Activated CD8-positive, alpha-beta memory T cell treated with anti-CD3 and anti-CD28 coated beads, Interleukin-2, amount 10 ng/mL, durations not matched to agents 7 days and 5 days (primary cell): ENCODE results near the gene IRF4. TPM values are rescaled to one million over a fixed set of nuclear protein-coding genes. Genes with fewer than 3 reads are reported as not detected.
"Not testable (repeated sequence)": the region's sequence is repeated elsewhere in the genome, so short reads cannot be mapped to it uniquely, and the experiment has no call there.

Experiments
- ATAC-seq: fragments of 150-1000 bp; cut with Tn5 transposase; one replicate; pipeline ENCODE4 v1.10.0; 2021; ENCODE audit warnings: moderate library complexity
- CTCF ChIA-PET: fragments of 350-600 bp; sonication (Branson Sonifier 250); formaldehyde crosslinking; loops from one replicate; lab custom pipeline; 2021; ENCODE audit warnings: antibody characterized with exemption; lab: Charles Lee
- DNase-seq: peaks from one replicate; pipeline ENCODE4 v3.0.0-alpha.2; 2020
- H3K27ac Mint-ChIP-seq: one replicate; pipeline ENCODE4 v1.8.0; 2021; ENCODE audit warnings: mild to moderate bottlenecking, mixed read lengths
- H3K27me3 Mint-ChIP-seq: one replicate; pipeline ENCODE4 v1.8.0; 2021; ENCODE audit warnings: mixed read lengths
- H3K36me3 Mint-ChIP-seq: one replicate; pipeline ENCODE4 v1.8.0; 2021; ENCODE audit warnings: mild to moderate bottlenecking, mixed read lengths
- H3K4me1 Mint-ChIP-seq: one replicate; pipeline ENCODE4 v1.8.0; 2021; ENCODE audit warnings: mixed read lengths
- H3K4me3 Mint-ChIP-seq: one replicate; pipeline ENCODE4 v1.8.0; 2021; ENCODE audit warnings: mild to moderate bottlenecking, moderate library complexity, mixed read lengths
- H3K9me3 Mint-ChIP-seq: one replicate; pipeline ENCODE4 v1.8.0; 2022; ENCODE audit warnings: low read depth, mixed read lengths
- total RNA-seq, 2 experiments: library from RNA; stranded (reverse); gene quantifications; one replicate each; pipeline ENCODE4 v1.2.3, GENCODE V29; 2021

IRF4 gene
- total RNA-seq, 2 experiments from 2014 or later: 184 to 254 TPM

DNA sequence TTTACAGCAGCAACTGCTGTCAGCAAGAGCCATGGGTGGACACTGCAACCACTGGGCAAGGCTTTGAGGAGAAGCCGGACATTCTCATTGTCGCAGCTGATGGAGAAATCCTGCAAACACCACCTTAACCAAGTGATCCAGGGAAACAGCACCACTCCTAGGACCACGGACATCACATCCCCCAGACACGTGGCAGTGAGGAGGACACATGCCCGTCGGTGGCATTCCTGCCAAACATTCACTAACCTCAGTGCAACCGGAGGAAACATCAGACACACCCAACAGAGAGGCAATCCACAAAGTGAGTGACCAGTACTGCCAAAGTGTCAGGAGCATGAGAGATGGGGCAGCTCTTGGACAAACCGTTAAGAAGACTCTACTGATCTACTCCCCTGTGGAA lies 16.6 kb upstream of the IRF4 start:
- Mint-ChIP-seq H3K36me3 (peaks cover 2% of the 10 kb centered on the region), H3K4me3 (no peak overlapping the region), H3K9me3 (no peaks in the 10 kb centered on the region), H3K27ac (no peak overlapping the region), H3K27me3 (peaks cover 37% of the 10 kb centered on the region), H3K4me1 (peaks cover 26% of the 10 kb centered on the region)
- DNase-seq: no peak
- no peak for ATAC-seq
- CTCF ChIA-PET: no interaction called here

- Mint-ChIP-seq H3K9me3 (no peaks in the 10 kb centered on the region), H3K27me3 (peaks cover 33% of the 10 kb centered on the region), H3K4me3 (no peak overlapping the region), H3K27ac (no peak overlapping the region), H3K36me3 (no peaks in the 10 kb centered on the region), H3K4me1 (peaks cover 31% of the 10 kb centered on the region)
- ATAC-seq (no peak), DNase-seq (no peak)
- CTCF ChIA-PET: interaction anchor here (1.1 kb wide), 1 partner anchor 188 kb away, joined by 3 read pairs; no protein-coding TSS in a partner anchor
These were observed 14.5 kb upstream of the IRF4 start for GRCh38 chr6:376827-377640.

GRCh38 chr6:377641-378020 lies 13.9 kb upstream of the IRF4 start:
- CTCF ChIA-PET, H3K9me3 Mint-ChIP-seq, H3K27ac Mint-ChIP-seq, DNase-seq, H3K36me3 Mint-ChIP-seq, ATAC-seq, H3K4me3 Mint-ChIP-seq: not testable (repeated sequence)
- peaks cover 30% of the 10 kb centered on the region for H3K27me3 Mint-ChIP-seq
- peaks cover 31% of the 10 kb centered on the region for H3K4me1 Mint-ChIP-seq

GRCh38 chr6:378090-378957 lies 13.2 kb upstream of the IRF4 start:
- Mint-ChIP-seq H3K36me3 (no peaks in the 10 kb centered on the region), H3K27ac (no peak overlapping the region), H3K27me3 (peaks cover 23% of the 10 kb centered on the region), H3K4me1 (peaks cover 29% of the 10 kb centered on the region), H3K4me3 (no peak overlapping the region), H3K9me3 (no peaks in the 10 kb centered on the region)
- no peak for DNase-seq
- no peak for ATAC-seq
- CTCF ChIA-PET: no interaction called here

DNA sequence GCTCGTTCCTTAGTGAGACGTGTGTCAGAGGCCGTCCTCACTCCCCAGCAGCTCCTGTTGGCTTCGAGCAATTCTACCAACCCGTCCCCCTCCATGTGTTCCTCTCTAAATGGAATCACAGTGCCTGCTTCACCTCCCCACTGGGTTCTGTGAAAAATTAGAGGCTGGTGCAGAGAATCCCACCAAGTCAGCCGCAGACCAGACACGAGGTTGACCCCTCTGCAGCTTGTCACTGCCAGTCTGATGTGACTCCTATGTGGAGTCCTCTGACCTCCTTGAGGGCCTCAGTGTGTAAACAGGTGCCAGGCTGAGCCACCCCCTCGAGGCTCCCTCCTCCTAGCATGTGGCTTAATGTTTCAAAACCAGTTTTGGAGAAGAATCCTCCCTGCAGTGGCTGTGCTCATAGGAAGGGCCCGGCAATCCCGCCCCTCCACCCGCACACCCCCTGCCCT lies 12.6 kb upstream of the IRF4 start:
- CTCF ChIA-PET: no interaction called here
- peaks cover 21% of the 10 kb centered on the region for H3K27me3 Mint-ChIP-seq
- H3K27ac Mint-ChIP-seq: no peak overlapping the region
- peaks cover 29% of the 10 kb centered on the region for H3K4me1 Mint-ChIP-seq
- H3K4me3 Mint-ChIP-seq: no peak overlapping the region
- DNase-seq: no peak
- ATAC-seq: no peak
- no peaks in the 10 kb centered on the region for H3K9me3 Mint-ChIP-seq
- H3K36me3 Mint-ChIP-seq: no peaks in the 10 kb centered on the region

DNA sequence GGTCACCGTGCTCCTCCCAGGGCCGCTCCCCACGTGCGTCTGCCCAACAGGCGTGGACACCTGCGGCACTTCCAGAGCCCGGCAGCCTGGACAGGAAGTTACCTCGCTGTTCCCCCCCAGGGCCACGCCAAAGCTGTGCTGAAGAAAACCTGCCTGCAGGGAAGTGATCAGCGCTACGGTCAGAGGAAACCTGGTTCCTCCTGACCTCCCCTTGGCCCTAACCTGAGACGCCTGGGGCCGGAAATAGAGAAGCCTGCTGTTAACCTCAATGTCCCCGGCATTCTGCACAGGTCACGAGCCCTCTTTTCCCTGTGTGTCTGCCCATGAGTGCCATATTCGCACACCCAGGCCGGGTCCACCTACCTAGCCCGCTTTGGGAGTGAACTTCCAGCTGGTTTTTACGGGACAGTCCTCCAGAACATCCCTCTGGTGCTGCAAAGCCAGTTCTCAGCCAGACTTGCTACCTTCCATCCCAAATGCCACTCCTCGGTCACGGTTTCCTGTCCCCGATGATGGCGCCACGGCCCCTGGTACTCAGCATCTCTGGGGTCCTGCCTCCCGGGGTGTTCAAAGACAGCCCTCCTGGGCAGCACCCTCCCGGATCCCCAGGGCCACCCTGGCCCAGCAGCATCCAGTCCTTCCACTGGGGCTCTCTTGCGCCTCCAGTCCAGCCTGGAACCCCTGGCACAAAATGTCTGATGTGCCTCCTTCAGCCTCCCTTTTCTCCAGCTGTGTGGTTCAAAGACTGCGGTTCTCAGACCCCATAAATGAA lies 12.0 kb upstream of the IRF4 start:
- no peak for DNase-seq
- H3K4me3 Mint-ChIP-seq: no peak overlapping the region
- H3K27me3 Mint-ChIP-seq: peaks cover 16% of the 10 kb centered on the region
- CTCF ChIA-PET: no interaction called here
- ATAC-seq: no peak
- peaks cover 32% of the 10 kb centered on the region for H3K4me1 Mint-ChIP-seq
- no peaks in the 10 kb centered on the region for H3K9me3 Mint-ChIP-seq
- H3K36me3 Mint-ChIP-seq: no peaks in the 10 kb centered on the region
- H3K27ac Mint-ChIP-seq: no peak overlapping the region

- Mint-ChIP-seq H3K27me3 (peaks cover 11% of the 10 kb centered on the region), H3K27ac (no peak overlapping the region), H3K36me3 (no peaks in the 10 kb centered on the region), H3K4me3 (no peak overlapping the region), H3K4me1 (peaks cover 32% of the 10 kb centered on the region), H3K9me3 (no peaks in the 10 kb centered on the region)
- CTCF ChIA-PET: interaction anchor here (1.3 kb wide), 1 partner anchor 10 kb away, joined by 3 read pairs; no protein-coding TSS in a partner anchor
- DNase-seq (no peak), ATAC-seq (no peak)
These were observed 11.0 kb upstream of the IRF4 start for GRCh38 chr6:380234-381218.

DNA sequence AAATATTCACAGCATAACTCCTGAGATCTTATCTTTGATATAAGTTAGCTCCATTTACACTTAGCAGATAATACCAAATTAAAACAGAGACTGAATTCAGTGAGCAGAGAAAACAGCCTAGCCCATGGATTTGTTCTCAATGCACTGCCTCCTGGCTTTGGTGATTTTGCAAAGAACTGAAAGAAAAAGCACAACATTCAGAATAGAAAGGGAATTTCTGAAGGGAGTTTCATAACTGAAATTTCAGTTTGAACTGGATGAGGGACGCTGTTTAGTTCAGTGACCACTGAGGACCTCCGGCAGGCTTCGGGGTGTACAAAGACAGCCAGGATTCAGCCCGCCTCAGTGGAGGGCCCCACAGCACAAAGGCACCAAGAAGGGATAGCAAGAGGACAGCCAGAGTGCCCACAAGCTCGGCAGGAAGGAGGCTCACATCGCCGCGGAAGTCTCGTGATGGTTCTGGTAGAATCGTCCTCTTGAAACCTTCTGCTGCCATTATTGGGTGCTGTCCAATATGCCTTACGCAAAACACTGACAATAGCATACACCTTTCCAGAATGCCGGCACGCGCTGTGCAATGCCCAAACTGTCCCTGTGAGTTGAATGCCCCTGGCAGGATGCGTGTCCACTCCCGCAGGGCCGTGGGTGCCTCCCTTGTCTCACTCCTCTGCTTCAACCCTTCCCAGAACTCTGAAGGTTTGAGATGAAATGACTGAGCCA lies 9.7 kb upstream of the IRF4 start:
- CTCF ChIA-PET: interaction anchor here (0.8 to 1.3 kb wide), 2 partner anchors 8 to 192 kb away, joined by 3 read pairs; no protein-coding TSS in a partner anchor
- H3K27ac Mint-ChIP-seq: no peak overlapping the region

GRCh38 chr6:382883-383810 lies 8.4 kb upstream of the IRF4 start:
- Mint-ChIP-seq H3K4me3 (no peak overlapping the region), H3K36me3 (no peaks in the 10 kb centered on the region), H3K4me1 (peaks cover 22% of the 10 kb centered on the region), H3K27me3 (peaks cover 7% of the 10 kb centered on the region), H3K9me3 (no peaks in the 10 kb centered on the region), H3K27ac (no peak overlapping the region)
- DNase-seq: no peak
- CTCF ChIA-PET: interaction anchor here (0.8 kb wide), 1 partner anchor 9 kb away, joined by 3 read pairs; no protein-coding TSS in a partner anchor
- no peak for ATAC-seq

More for the DNA sequence above, 9.7 kb upstream of the IRF4 start:
- ATAC-seq: no peak
- DNase-seq: no peak
- no peaks in the 10 kb centered on the region for H3K9me3 Mint-ChIP-seq
- peaks cover 28% of the 10 kb centered on the region for H3K4me1 Mint-ChIP-seq
- H3K36me3 Mint-ChIP-seq: no peaks in the 10 kb centered on the region
- peaks cover 7% of the 10 kb centered on the region for H3K27me3 Mint-ChIP-seq
- no peak overlapping the region for H3K4me3 Mint-ChIP-seq

DNA sequence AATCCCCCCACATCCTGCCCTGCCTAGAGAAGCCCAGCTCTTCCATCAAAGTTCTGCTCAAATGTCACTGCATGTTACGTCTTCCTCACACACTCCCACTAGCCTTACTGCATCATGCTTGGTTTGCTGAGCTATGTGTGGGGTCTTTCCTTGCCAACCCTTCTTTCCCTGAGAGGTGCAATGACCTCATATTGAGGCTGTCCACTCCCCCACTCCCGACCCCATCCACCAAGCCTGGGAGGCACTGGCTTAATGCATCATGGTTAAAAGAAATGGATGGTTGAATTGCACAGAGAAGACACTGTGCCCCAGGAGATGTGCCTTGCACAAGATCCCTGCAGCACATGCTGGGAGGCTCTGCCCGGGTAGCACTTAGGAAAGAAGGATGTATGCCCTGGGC lies 7.7 kb upstream of the IRF4 start:
- H3K27me3 Mint-ChIP-seq: peaks cover 7% of the 10 kb centered on the region
- H3K4me1 Mint-ChIP-seq: peaks cover 20% of the 10 kb centered on the region
- H3K9me3 Mint-ChIP-seq: no peaks in the 10 kb centered on the region
- DNase-seq (no peak), ATAC-seq (no peak)
- CTCF ChIA-PET: interaction anchor here (0.8 kb wide), 1 partner anchor 8 kb away, joined by 3 read pairs; no protein-coding TSS in a partner anchor
- no peak overlapping the region for H3K4me3 Mint-ChIP-seq
- no peak overlapping the region for H3K27ac Mint-ChIP-seq
- no peaks in the 10 kb centered on the region for H3K36me3 Mint-ChIP-seq

GRCh38 chr6:384898-385297 lies 6.7 kb upstream of the IRF4 start:
- DNase-seq (no peak), ATAC-seq (no peak)
- CTCF ChIA-PET: interaction anchor here (1.3 kb wide), 1 partner anchor 208 kb away, joined by 4 read pairs; no protein-coding TSS in a partner anchor
- Mint-ChIP-seq H3K9me3 (no peaks in the 10 kb centered on the region), H3K4me1 (peaks cover 25% of the 10 kb centered on the region), H3K27ac (no peak overlapping the region), H3K36me3 (no peaks in the 10 kb centered on the region), H3K4me3 (no peak overlapping the region), H3K27me3 (peaks cover 7% of the 10 kb centered on the region)
